Measurements from ENCODE around the gene PKP2.
"Not testable (repeated sequence)": the region's sequence is repeated elsewhere in the genome, so short reads cannot be mapped to it uniquely, and the experiment has no call there.

The PKP2 gene

GRCh38 chr12:32874078-32874477 is 22.5 kb downstream of the PKP2 start:
- no peak overlapping the region for H3K4me3 ChIP-seq (ENCODE audit: low read depth, low read length)
- DNase-seq (ENCODE audit: low read depth): no peak

- H3K4me3 ChIP-seq (ENCODE audit: low read depth, low read length); DNase-seq (ENCODE audit: low read depth): not testable (repeated sequence)
These were observed 24.2 kb downstream of the PKP2 start for GRCh38 chr12:32872416-32872815.

- no peak for DNase-seq (ENCODE audit: low read depth)
- no peak overlapping the region for H3K4me3 ChIP-seq (ENCODE audit: low read depth, low read length)
These were observed 25.9 kb downstream of the PKP2 start for GRCh38 chr12:32870716-32871115.

DNA sequence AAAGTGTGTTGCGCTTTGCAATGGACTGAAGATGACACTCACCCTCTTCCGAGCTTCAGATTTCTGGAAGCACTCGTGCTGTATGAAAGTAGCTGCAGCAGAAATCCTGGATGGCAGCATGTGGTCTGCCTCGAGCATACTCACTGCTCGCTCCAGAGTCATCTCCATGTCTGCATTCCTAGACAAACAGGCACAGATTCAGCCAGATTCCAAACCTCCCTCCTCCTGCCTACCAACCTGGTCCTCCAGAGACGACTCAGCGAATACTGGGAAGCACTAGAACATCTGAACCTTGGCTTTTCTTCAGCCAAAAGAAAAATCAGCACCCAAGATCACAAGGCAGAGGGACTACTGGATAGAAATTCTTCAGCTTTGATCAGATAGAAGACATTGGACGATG is 27.7 kb downstream of the PKP2 start:
- no peak for DNase-seq (ENCODE audit: low read depth)
- H3K4me3 ChIP-seq (ENCODE audit: low read depth, low read length): no peak overlapping the region

DNA sequence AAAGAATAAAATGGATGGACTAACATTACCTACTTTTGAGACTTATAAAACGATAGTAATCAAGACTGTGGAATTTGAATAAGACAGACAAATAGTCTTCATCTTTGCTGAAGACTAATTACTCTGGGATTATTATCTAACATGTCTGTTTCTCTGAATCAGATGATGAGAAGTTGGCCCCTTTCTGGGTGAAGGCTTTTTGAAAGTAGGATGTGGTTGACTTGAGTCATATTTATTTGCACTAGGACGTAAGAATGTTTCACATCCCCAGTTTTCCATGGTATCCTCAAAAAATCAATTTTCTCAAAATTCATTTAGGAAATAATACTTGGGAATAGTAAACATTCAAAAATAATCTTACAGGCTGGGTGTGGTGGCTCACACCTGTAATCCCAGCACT is 31.8 kb downstream of the PKP2 start:
- DNase-seq (ENCODE audit: low read depth): no peak
- H3K4me3 ChIP-seq (ENCODE audit: low read depth, low read length): no peak overlapping the region

DNA sequence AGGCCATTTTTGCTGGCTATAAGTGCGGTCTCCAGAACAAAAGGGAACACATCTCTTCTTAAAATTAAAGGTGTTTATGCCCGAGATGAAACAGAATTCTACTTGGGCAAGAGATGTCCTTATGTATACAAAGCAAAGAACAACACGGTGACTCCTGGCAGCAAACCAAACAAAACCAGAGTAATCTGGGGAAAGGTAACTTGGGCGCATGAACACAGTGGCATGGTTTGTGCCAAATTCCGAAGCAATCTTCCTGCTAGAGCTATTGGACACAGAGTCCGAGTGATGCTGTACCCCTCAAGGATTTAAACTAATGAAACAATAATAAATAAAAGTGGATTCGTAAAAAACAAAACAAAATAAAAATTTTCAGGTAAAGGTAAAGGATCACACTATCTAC is 33.4 kb downstream of the PKP2 start:
- DNase-seq (ENCODE audit: low read depth): no peak

DNA sequence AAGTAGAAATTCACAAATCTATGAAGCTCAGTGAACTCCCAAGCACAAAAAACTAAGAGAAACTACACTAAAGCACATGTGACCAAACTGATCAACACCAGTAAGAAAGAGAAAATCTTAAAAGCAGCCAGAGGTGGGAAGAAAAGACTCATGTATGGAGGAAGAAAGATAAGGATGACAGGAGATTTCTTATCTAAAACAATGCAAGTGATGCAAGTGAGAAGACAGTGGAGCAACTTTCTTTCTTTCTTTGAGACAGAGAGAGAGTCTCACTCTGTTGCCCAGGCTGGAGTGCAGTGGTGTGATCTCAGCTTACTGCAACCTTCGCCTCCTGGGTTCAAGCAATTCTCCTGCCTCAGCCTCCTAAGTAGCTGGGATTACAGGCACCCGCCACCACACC is 34.9 kb downstream of the PKP2 start:
- H3K4me3 ChIP-seq (ENCODE audit: low read depth, low read length); DNase-seq (ENCODE audit: low read depth): not testable (repeated sequence)

More for the DNA sequence above, 33.4 kb downstream of the PKP2 start:
- H3K4me3 ChIP-seq (ENCODE audit: low read depth, low read length): no peak overlapping the region

- no peak overlapping the region for H3K4me3 ChIP-seq (ENCODE audit: low read depth, low read length)
- DNase-seq (ENCODE audit: low read depth): no peak
These were observed 36.4 kb downstream of the PKP2 start for GRCh38 chr12:32860192-32860591.

GRCh38 chr12:32859389-32859788 is 37.2 kb downstream of the PKP2 start:
- no peak for DNase-seq (ENCODE audit: low read depth)
- no peak overlapping the region for H3K4me3 ChIP-seq (ENCODE audit: low read depth, low read length)

DNA sequence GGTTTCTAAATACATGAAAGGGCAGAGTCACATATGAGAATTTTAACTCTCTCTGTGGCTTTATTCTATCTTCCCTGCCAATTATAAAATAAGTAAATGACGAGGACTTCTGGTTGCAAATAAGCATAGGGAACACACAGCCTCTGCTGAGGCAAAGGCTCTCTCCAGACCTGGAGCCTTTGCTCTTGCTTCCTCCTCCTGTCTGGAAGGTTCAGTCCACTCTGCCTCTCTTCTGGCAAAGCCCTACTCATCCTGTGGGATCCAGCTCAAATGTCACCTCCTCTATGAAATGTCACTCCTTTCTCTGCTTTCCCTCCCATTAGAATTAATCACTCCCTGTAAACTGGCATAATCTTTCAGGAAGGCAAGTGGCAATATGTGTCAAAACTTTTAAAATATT is 41.9 kb downstream of the PKP2 start:
- no peak overlapping the region for H3K4me3 ChIP-seq (ENCODE audit: low read depth, low read length)
- no peak for DNase-seq (ENCODE audit: low read depth)

DNA sequence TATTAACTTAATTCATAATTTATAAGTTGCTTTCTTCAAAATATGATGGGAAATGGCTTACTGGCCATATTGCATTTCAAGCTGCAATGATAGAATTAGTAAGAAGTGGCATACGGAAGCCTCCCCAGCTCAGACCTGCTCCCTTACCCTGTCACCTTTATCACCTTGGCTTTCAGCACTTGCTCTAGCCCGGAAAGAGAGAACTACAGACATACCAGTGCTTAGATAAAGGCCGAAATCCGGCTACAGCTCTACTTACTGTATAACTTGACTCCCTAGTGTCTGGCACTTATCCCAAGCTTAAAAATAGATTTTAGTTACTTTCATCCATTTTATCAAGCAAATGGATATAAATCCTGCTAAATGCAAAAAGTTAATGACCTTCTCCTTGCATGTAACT is 42.5 kb downstream of the PKP2 start:
- no peak overlapping the region for H3K4me3 ChIP-seq (ENCODE audit: low read depth, low read length)
- DNase-seq (ENCODE audit: low read depth): no peak

- no peak overlapping the region for H3K4me3 ChIP-seq (ENCODE audit: low read depth, low read length)
- DNase-seq (ENCODE audit: low read depth): no peak
These were observed 49.3 kb downstream of the PKP2 start for GRCh38 chr12:32847287-32847686.

DNA sequence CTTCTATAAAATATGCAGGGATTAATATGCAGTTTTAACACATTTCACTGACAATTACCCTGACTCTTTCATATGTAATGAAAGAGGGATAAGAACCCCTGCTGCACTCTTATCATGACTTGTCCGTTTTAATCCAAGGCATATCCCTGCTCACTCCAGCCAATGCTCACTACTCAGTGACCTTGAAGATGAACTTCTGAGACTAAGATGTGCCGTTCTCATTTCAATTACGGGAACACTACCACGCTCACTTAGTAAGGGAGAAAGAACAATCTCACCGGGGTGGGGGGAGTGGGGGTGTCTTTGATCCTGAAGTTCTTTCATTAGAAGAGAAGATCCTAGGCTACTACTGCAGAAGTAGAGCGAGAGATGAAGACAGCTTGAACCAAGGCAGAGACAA is 50.5 kb downstream of the PKP2 start:
- no peak for DNase-seq (ENCODE audit: low read depth)

DNA sequence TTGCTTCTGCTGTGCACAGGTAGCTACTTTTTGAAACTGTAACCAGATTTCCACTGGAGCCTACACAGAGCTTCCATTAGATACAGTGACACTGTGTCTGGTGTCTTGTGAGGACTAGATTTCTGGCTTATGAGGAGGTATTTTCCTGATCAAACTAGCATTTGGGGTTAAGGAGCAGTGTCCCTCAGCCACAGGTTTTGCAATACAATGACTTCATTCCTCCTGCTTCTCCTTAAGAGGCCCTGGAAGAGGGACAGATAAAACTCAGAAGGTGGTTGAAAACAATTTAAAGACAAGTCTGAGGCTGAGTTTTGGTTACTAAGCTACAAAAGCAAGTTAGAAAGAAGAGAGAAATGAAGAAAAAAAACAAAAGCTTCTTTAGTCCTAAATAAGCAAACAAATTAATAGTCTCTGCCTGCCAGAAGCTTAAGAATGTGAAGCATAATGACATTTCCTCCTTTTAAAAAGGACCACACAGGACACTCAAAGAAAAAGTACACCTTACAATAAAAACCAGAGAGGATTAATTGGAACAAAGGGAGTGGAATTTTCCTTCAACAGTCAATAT is 53.0 kb downstream of the PKP2 start:
- H3K4me3 ChIP-seq (ENCODE audit: low read depth, low read length): no peak overlapping the region
- no peak for DNase-seq (ENCODE audit: low read depth)

More for the DNA sequence above, 50.5 kb downstream of the PKP2 start:
- no peak overlapping the region for H3K4me3 ChIP-seq (ENCODE audit: low read depth, low read length)

GRCh38 chr12:32841061-32841460 is 55.5 kb downstream of the PKP2 start:
- no peak overlapping the region for H3K4me3 ChIP-seq (ENCODE audit: low read depth, low read length)
- no peak for DNase-seq (ENCODE audit: low read depth)

DNA sequence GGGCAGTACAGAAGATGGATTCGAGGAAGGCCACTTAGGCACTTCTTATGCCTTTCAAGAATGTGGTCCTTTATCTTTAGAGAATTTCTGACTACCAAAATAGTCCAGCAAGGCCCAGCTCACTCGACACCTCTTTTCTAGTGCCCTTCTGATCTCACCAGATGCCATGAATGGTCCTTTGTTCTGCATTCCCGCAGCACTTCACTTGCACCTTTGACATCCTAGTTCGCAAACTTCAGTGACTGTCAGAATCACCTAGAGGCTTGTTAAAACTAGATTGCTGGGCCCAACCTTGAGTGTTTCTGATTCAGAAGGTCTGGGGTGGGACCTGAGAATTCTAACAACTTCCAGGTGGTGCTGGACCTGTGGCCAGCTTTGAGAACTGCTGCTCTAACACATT is 56.7 kb downstream of the PKP2 start:
- no peak for DNase-seq (ENCODE audit: low read depth)
- H3K4me3 ChIP-seq (ENCODE audit: low read depth, low read length): no peak overlapping the region

DNA sequence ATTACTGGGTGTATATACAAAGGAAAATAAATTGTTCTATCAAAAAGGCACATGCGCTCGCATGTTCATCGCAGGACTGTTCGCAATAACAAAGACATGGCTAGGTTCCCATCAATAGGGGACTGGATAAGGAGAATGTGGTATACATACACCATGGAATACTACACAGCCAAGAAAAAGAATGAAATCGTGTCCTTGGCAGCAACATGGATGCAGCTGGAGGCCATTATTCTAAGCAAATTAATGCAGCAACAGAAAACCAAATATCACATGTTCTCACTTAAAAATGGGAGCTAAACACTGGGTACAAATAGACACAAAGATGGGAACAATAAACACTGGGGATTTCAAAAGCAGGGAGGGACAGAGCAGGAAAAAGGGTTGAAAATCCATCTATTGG is 58.6 kb downstream of the PKP2 start:
- no peak for DNase-seq (ENCODE audit: low read depth)
- no peak overlapping the region for H3K4me3 ChIP-seq (ENCODE audit: low read depth, low read length)

GRCh38 chr12:32836710-32837109 is 59.9 kb downstream of the PKP2 start:
- no peak for DNase-seq (ENCODE audit: low read depth)

GRCh38 chr12:32834122-32834521 is 62.5 kb downstream of the PKP2 start:
- DNase-seq (ENCODE audit: low read depth): no peak
- no peak overlapping the region for H3K4me3 ChIP-seq (ENCODE audit: low read depth, low read length)

More at GRCh38 chr12:32836710-32837109, 59.9 kb downstream of the PKP2 start:
- H3K4me3 ChIP-seq (ENCODE audit: low read depth, low read length): no peak overlapping the region

DNA sequence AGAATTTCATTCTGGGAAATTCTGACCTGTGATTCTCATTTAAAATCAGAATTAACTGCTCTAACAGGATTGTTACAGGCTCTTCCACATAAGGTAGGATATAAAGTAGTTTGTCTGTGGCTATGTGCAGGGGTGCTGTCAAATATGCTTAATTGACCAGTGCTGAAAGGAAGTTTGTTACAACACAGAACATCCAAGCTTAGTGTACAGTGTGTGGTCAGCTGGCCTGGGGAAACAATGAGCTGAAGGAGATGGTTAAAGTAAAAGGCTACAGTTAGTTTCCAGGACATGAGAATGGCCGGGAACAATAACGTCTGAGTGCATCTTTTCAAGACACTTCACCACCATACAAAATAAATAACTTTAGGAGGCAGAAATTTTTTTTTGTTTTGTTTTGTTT is 68.0 kb downstream of the PKP2 start:
- DNase-seq (ENCODE audit: low read depth): no peak
- H3K4me3 ChIP-seq (ENCODE audit: low read depth, low read length): no peak overlapping the region

DNA sequence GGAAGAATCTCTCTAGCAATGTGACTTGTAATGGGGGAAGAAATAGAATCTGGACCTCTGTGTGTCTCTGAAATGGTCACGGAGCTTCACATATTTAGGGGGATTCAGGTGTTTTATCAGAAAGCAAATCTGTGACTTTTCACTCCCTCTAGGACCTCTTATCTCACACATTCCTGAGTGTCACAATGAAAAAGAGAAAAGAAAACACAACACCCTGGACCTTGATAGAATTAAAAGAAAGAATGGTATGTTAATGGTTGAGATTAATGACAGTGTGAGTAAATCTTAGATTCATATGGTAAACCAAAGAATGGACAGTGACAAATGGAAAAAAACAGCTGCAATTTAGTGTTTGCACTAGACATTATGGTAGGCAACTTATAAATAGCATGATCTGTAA is 68.5 kb downstream of the PKP2 start:
- no peak for DNase-seq (ENCODE audit: low read depth)
- H3K4me3 ChIP-seq (ENCODE audit: low read depth, low read length): no peak overlapping the region

DNA sequence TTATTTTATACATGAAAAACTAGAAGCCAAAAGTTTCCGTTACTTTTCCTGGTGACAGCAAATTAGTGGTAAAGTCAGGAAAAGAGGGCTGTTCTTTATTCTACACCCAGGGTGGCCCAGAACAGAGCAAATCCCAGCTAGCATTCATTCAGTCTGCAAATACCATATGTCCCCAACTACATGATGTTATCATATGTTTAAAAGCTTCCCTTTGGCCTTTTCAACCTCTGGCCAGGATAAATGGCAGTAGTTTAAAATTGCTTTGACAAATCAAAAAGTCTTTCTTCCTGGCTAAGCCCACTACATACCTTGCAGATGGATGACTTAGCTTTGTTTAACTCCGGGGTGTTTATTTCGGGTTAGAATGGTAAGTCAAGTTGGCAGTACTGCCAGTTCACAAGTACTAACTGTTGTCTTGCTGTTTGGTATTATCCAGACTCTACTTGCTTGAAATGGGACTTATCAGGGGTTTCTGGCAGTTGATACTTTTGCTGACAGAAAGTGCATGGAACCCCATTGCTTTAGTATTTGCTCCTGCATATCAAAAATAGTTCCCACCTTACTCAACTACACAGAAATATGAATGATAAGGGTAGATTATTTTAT is 69.7 kb downstream of the PKP2 start:
- no peak for DNase-seq (ENCODE audit: low read depth)
- no peak overlapping the region for H3K4me3 ChIP-seq (ENCODE audit: low read depth, low read length)

Measured in skeletal muscle cell (primary cell).